Measurements from ENCODE around the gene KLHL17.

The KLHL17 gene

GRCh38 chr1:913491-914130 is 46.8 kb upstream of the KLHL17 start:
- Histone ChIP-seq H3K27ac (no peak overlapping the region), H3K9me3 (ENCODE audit: control insufficient read depth, low read length) (no peaks in the 10 kb centered on the region), H3K4me2 (ENCODE audit: low read length) (no peak overlapping the region), H3K36me3 (ENCODE audit: control insufficient read depth, insufficient read depth, low read length) (no peaks in the 10 kb centered on the region), H3K4me1 (peaks cover 7% of the 10 kb centered on the region), H3K27me3 (ENCODE audit: control insufficient read depth, insufficient read depth, low read length) (no peaks in the 10 kb centered on the region), H3K4me3 (ENCODE audit: low read depth, low read length) (no peak overlapping the region), H3K9ac (no peak overlapping the region), H2AFZ (no peak overlapping the region), H3K79me2 (no peaks in the 10 kb centered on the region)
- TF ChIP-seq CTCF (IDR thresholded peaks at IDR 0.05), result no peak

- no peak overlapping the region for H3K4me2 ChIP-seq (ENCODE audit: low read length)
- H3K9me3 ChIP-seq (ENCODE audit: control insufficient read depth, low read length), result no peaks in the 10 kb centered on the region
- no peaks in the 10 kb centered on the region for H3K36me3 ChIP-seq (ENCODE audit: control insufficient read depth, insufficient read depth, low read length)
- no peak for TF ChIP-seq CTCF (IDR thresholded peaks at IDR 0.05)
- H3K4me1 ChIP-seq, result peaks cover 7% of the 10 kb centered on the region
- H3K9ac ChIP-seq, result no peak overlapping the region
- no peak overlapping the region for H3K27ac ChIP-seq
- no peak overlapping the region for H3K4me3 ChIP-seq (ENCODE audit: low read depth, low read length)
- H3K79me2 ChIP-seq, result no peaks in the 10 kb centered on the region
- no peaks in the 10 kb centered on the region for H3K27me3 ChIP-seq (ENCODE audit: control insufficient read depth, insufficient read depth, low read length)
- H2AFZ ChIP-seq, result no peak overlapping the region
These were observed 46.1 kb upstream of the KLHL17 start for GRCh38 chr1:914131-914890.

- Histone ChIP-seq H3K79me2 (no peaks in the 10 kb centered on the region), H3K9me3 (ENCODE audit: control insufficient read depth, low read length) (no peaks in the 10 kb centered on the region), H2AFZ (no peak overlapping the region), H3K4me1 (peaks cover 7% of the 10 kb centered on the region), H3K4me2 (ENCODE audit: low read length) (no peak overlapping the region), H3K9ac (no peak overlapping the region), H3K27me3 (ENCODE audit: control insufficient read depth, insufficient read depth, low read length) (no peaks in the 10 kb centered on the region), H3K4me3 (ENCODE audit: low read depth, low read length) (no peak overlapping the region), H3K36me3 (ENCODE audit: control insufficient read depth, insufficient read depth, low read length) (no peaks in the 10 kb centered on the region), H3K27ac (no peak overlapping the region)
- TF ChIP-seq CTCF (IDR thresholded peaks at IDR 0.05), result no peak
These were observed 45.5 kb upstream of the KLHL17 start for GRCh38 chr1:914891-915280.

- no peak overlapping the region for H3K9ac ChIP-seq
- H3K4me2 ChIP-seq (ENCODE audit: low read length), result no peak overlapping the region
- H2AFZ ChIP-seq, result no peak overlapping the region
- no peaks in the 10 kb centered on the region for H3K36me3 ChIP-seq (ENCODE audit: control insufficient read depth, insufficient read depth, low read length)
- H3K79me2 ChIP-seq, result no peaks in the 10 kb centered on the region
- peaks cover 11% of the 10 kb centered on the region for H3K4me1 ChIP-seq
- H3K4me3 ChIP-seq (ENCODE audit: low read depth, low read length), result no peak overlapping the region
- H3K27me3 ChIP-seq (ENCODE audit: control insufficient read depth, insufficient read depth, low read length), result no peaks in the 10 kb centered on the region
- no peaks in the 10 kb centered on the region for H3K9me3 ChIP-seq (ENCODE audit: control insufficient read depth, low read length)
- no peak overlapping the region for H3K27ac ChIP-seq
- no peak for TF ChIP-seq CTCF (IDR thresholded peaks at IDR 0.05)
These were observed 44.9 kb upstream of the KLHL17 start for GRCh38 chr1:915295-916172.

Data from parathyroid adenoma (tissue), 2 donors.